ENCODE measurements around the gene HDC.
A peak's percentile ranks its signal among the peaks of the same experiment; 100 is the strongest.

The HDC gene

DNA sequence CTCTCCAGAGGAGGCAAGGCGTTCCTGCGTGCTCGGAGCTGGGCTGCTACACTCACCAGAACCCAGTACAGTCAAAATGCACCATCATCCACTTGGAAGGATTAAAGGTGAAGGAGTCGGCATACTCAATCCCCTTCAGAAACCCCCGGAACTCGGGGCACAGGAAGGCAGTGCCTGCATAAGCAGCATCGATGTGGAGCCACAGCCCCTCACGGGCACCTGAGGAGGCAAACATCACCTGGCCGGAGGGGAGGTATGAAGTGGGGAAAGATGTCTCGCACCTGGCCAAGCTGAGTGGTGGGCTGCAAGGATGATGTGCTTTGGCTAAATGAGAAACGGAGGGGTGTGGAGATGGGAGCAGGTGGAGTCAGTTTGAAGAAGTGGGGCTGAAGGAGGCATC, 13.0 kb downstream of the HDC start:
- DNase-seq = no peak

DNA sequence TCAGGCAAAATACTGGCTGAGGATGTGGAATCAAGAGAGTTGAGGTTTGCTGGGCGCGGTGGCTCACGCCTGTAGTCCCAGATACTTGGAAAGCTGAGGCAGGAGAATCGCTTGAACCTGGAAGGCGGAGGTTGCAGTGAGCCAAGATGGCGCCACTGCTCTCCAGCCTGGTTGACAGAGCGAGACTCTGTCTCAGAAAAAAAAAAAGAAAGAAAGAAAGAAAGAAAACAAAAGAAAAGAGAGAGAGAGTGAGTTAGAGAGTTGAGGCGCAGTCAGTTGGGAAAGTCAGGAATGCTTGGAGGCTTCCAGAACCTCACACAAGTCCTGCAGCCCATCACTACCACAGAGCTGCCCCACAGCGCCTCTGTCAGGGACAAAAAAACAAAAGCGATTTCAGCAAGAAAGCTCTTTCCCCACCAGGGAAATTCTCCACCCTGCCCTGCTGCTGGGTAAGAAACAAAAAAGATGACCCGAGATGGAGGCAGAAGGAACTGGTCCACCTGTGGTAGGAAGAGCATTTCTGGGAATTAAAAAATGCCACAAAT, 13.8 kb downstream of the HDC start:
- DNase-seq = no peak

DNA sequence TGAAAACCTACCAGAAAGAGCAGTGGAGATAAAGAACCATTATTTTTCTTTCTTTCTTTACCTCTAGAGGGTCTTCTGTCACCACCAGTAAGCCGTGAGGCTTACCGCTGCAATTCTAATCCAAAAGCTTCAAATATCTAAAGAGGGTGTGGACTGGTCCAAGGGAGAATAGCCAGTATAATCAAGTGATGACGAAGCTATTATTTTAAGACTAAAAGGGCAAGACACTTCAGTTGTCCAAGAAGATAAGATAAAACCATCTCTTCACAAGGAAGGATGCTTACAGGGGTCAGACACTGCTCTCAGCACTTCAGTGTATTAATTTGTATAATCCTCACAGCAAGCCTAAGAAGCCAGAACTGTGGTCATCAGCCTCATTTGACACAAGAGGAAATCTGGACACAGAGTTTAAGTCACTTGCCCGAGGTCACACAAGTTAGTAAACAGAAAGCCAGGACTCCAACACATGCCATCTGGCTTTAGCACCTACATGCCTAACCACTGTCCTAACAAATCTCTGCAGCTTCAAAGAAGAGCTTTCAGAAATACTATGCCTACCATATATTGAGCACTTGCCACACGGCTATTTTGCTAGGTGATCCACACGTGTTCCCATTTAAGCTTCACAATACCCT, 14.6 kb downstream of the HDC start:
- no peak for DNase-seq

DNA sequence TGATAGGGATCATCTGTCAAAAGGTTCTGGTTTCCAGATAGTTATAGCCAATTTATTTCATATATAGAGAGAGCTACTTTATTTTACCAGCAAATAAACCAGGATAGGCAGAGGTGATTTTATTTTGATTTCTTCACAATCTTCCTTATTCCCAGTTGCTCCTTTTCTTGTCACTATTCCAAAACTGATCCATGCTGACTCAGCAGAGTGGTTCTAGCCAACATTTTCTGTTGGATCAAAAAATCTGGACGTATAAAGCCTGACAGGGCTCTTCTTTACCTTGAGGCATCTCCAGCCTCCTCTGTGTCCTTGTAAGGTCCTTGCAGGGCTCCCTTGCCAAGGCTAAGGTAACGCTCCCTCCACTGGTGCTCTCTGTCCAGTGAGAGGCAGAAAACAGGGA, 15.8 kb downstream of the HDC start:
- no peak for DNase-seq

- no peak for DNase-seq
Measured at GRCh38 chr15:50248994-50249582, 16.4 kb downstream of the HDC start.

- peak; percentile 77 for DNase-seq
Measured at GRCh38 chr15:50247819-50248655, 17.5 kb downstream of the HDC start.

GRCh38 chr15:50246631-50247030, 18.9 kb downstream of the HDC start:
- DNase-seq = no peak

- no peak for DNase-seq
Measured at GRCh38 chr15:50244959-50245624, 20.4 kb downstream of the HDC start.

- no peak for DNase-seq
Measured at GRCh38 chr15:50244153-50244552, 21.4 kb downstream of the HDC start.

- DNase-seq = no peak
Measured at GRCh38 chr15:50241684-50242450, 23.7 kb downstream of the HDC start.

DNA sequence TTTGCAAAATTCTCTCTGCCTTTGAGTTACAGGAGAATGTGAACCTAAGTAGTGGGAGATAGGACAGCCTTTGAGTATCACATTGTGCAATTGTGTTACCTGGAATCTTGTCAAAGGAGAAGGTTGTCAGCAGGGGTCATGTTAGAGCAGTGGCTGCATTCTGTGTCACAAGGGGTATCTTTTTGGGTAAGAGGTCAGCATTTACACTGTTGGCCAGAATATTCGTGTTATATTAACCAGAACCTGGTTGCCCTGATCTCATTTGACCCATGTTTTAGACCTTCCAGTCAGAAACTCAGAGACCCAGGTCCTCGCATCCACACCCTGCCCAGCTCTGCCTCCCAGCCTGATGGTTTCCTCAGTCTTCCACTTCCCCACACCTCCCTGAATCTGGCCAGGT, 27.3 kb downstream of the HDC start:
- no peak for DNase-seq

DNA sequence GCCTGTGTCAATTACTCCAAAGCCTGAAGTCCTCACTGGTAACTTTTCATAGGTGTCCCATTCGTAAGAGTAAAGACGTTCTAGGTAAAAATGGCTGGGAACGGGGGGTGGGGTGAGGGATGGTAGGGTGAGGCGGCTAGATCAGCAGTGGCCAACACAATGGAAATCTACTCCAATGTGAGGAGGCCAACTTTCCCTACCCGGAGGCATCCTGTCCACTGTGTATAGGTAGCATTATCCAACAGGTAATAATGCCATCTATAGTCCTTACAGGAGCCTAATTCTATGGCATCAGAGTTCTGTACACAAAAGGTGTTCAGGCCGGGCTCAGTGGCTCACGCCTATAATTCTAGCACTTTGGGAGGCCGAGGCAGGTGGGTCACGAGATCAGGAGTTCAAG, 29.1 kb downstream of the HDC start:
- DNase-seq = no peak

GRCh38 chr15:50235794-50236193, 29.7 kb downstream of the HDC start:
- no peak for DNase-seq

DNA sequence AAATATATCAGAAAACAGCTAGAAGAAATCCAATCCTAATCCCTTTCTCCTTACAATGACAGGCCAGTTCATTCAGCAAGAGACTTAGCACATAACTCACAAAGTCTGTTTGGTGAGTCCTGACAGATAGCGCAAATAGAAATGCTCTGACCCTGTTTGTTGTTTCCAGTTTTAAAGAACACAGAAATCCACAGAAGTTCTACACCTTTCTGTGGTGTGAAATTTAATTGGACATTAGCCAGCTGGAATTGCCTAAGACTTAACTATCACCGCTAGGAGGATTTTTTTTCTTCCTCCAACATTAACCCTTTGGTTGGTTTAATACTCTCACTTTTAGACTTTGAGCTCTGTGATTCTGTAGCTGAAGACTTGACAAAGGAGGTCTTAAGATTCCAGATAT, 30.8 kb downstream of the HDC start:
- no peak for DNase-seq

- no peak for DNase-seq
Measured at GRCh38 chr15:50233192-50233736, 32.3 kb downstream of the HDC start.

GRCh38 chr15:50232791-50233190, 32.7 kb downstream of the HDC start:
- DNase-seq = no peak

DNA sequence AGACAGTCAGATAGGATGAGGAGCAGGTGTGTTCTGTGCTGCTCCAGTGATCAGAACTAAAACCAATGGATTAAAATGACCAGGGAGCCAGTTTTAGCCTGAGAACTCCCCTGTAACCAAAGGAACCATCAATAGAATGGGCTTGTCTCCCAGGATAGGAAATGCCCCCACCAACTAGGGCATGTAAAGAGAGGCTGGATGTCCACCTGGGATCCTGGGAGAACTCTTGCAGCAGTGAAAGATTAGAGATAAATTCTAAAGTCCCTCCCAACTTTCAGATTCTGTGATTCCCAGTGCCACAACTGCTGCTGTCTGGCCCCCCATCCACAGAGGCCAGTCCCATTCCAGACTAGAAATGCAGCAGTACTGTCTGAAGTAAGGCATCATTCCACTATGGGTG, 33.8 kb downstream of the HDC start:
- DNase-seq = no peak

GRCh38 chr15:50229336-50229735, 36.2 kb downstream of the HDC start:
- no peak for DNase-seq

- DNase-seq = no peak
Measured at GRCh38 chr15:50228866-50229265, 36.7 kb downstream of the HDC start.

DNA sequence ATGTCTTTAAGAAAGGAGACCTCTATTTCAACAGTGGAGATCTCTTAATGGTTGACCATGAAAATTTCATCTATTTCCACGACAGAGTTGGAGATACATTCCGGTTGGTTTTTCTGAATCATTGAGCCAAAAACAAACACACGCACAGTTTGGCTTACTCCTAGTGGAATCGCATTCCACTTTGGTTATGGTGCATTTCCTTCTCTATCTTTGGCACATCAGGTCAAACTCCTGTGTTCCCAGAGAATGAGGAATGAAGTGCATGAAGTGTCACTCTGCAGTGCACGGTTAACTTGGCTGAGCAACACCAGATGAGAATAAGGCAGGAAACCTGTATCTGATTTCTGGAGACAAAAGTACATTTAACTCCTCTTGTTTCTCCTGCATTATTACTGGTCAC, 38.5 kb downstream of the HDC start:
- no peak for DNase-seq

DNA sequence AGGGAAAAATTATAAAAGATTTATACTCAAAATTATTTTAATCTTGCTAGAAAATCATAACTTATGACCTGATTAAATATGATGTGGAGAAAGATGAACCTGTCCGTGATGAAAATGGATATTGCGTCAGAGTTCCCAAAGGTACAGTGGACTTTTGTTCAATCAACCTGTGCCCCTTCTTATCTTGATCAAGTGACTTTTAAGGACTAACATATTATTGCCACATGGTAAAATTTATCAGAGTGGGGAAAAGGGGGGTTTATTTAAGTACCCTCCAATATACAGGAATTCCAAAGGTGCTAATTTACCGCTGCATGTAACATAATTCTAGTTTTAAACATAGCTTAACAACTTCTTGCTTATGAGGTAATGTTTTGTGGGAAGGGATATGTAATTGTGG, 39.6 kb downstream of the HDC start:
- DNase-seq = no peak

DNA sequence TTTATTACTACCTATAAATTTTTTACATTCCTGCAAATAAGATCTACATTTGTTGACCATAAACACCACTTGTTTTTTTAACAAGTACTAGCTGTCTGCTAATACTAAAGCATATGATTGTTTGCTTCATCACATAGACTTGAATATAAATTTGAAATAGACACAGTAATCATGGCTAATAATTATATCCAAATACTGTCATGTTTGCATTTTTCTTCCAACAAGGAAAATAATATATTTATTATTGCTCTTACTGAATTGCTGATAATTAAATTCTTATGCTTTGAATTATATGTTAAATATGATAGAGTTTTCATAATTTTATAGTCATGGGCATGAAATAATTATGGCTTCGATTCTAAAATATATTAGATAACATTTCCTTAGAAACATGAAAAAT, 40.5 kb downstream of the HDC start:
- DNase-seq = no peak

All from activated effector memory CD4-positive, alpha-beta T cell treated with anti-CD3 and anti-CD28 coated beads, Interleukin-2, amount 50 U/mL, for 16 hours (primary cell).